Measurements from ENCODE around the gene COL5A1. TPM values are rescaled to one million over a fixed set of nuclear protein-coding genes. Genes with fewer than 3 reads are reported as not detected.
A peak's percentile ranks its signal among the peaks of the same experiment; 100 is the strongest.

Gene COL5A1
- total RNA-seq, 4 donors from 2014 or later, result 4.0 to 12.8 (median 6.3) TPM

DNA sequence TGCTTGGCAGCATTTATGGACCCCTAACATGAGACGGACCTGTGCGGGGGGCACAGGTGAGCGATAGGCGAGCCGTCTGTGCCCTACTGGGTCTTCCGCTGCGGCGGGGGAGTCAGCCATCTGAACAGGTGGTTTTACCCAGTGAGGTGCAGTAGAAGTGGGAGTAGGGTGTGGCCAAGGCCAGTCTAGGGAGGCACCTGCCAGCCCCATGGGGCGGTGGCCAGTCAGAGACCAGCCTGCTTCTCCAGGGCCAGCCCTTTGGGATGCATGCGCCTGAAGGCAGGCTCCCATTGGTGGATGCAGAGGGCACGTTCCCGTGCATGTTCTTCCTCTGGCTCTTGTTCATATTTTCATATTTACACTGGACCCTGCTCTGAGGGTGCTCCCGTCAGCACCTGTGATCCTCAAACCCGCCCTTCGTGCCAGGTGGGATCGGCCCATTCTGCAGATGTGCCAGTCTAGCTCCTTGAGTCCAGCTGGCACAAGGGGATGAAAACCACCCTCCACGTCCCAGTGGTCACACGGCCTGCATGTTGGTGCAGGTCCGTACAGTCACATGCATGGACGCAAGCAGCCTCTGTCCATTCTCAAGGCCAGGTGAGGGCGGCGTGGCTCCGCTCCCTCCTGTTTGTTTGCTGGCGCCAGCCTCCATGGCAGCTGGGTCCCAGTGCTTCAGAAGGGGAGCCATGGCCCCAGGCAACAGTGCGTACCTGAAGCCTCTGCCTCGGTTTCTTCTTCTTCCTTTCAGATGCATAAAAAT, 9.0 kb downstream of the COL5A1 start:
- Histone ChIP-seq H3K27me3 (peaks cover 0 to 6% (median 0%) of the 10 kb centered on the region in 4 donors), H3K36me3 (no peaks in the 10 kb centered on the region), H3K27ac (peak overlapping the region in 1 of 4 donors; percentile 10), H3K9me3 (no peaks in the 10 kb centered on the region), H3K4me1 (peaks cover 15 to 68% (median 25%) of the 10 kb centered on the region in 3 donors), H3K4me3 (no peak overlapping the region)
- DNase-seq, result no peak
- WGBS, 2 donors, result 85 to 92% methylated on average over 16 to 22 of the region's 26 CpGs
- no peak for TF ChIP-seq POLR2A (IDR thresholded peaks at IDR 0.05)
- TF ChIP-seq, protein P1, sequence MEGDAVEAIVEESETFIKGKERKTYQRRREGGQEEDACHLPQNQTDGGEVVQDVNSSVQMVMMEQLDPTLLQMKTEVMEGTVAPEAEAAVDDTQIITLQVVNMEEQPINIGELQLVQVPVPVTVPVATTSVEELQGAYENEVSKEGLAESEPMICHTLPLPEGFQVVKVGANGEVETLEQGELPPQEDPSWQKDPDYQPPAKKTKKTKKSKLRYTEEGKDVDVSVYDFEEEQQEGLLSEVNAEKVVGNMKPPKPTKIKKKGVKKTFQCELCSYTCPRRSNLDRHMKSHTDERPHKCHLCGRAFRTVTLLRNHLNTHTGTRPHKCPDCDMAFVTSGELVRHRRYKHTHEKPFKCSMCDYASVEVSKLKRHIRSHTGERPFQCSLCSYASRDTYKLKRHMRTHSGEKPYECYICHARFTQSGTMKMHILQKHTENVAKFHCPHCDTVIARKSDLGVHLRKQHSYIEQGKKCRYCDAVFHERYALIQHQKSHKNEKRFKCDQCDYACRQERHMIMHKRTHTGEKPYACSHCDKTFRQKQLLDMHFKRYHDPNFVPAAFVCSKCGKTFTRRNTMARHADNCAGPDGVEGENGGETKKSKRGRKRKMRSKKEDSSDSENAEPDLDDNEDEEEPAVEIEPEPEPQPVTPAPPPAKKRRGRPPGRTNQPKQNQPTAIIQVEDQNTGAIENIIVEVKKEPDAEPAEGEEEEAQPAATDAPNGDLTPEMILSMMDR (IDR thresholded peaks at IDR 0.05), result no peak
- intact Hi-C loops (cut with DNase I), result loop anchor here (10.0 kb wide), 1 partner anchor 56 kb away; no protein-coding TSS in a partner anchor

DNA sequence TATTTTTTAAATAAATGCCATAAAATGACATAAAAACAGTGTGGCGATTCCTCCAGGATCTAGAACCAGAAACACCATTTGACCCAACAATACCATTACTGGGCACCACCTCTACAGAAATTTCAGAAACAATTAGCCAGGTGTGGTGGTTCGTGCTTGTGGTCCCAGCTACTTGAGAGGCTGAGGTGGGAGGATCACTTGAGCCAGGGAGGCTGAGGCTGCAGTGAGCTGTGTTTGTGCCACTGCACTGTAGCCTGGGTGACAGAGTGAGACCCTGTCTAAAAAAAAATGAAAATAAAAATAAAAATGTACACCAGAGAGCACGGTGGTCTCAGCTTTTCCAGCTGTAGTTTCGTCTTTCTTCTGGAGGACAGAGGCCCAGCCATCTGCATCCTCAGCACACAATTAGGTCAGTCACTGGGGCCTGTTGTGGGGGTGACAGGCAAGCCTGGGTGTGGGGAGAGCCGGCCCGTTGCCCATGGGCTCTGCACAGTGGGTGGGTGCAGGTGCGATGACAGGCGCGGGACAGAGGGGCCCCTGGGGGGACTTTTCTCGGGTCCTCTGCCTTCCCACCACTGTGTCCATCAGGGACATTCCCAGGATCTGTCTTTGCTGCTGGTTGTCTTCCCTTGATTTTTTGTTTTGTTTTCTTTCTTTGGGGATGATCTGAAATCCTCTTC, 9.8 kb downstream of the COL5A1 start:
- intact Hi-C loops (cut with DNase I), result loop anchor here (10.0 kb wide), 1 partner anchor 57 kb away; no protein-coding TSS in a partner anchor
- no peaks in the 10 kb centered on the region for H3K27me3 ChIP-seq
- DNase-seq, result no peak

DNA sequence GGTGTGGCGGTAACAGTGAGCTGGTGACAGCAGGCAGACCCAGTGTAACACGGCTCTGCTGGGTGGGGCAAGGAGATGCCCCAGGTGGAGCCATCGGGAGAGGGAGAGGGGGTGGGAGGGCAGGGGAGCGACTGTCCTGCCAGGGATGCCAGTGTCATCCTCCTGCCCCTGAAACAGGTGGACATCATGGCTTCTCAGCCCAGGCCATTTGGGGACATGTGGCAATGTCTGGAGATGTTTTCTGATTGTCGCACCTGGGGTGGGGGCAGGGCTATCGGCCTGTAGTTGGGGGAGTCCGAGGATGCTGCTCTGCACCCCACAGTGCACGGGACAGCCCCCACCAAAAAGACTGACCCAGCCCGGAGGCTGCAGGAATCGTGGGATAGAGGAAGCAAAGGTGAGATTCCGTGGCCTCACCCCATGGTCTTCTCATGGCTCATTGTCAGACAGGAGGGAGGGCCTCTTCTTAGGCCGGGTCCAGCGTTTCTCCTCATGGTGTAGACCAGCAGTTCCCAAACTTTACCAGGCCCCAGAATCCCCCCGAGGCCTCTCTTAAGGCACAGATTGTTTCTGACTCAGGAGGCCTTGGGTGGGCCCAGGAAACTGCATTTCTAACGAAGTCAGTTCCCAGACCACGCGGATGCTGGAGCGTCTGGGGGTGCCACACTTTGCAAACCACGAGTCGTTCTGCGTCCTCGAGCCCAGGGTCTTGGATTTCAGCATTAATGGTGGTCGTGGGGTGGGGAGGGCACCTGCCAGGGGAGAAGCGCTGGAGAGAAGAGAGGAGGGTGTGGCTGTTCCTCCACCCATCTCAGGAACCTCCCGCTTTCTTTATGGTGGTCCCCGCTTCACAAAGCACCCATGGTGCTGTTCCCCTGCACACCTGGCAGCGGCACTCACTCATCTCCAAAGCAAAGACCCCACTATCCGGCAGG, 11.0 kb downstream of the COL5A1 start:
- H3K9me3 ChIP-seq, result no peaks in the 10 kb centered on the region
- no peak overlapping the region for H3K4me3 ChIP-seq
- DNase-seq, result no peak
- H3K27me3 ChIP-seq, result no peaks in the 10 kb centered on the region
- intact Hi-C loops (cut with DNase I), result loop anchor here (10.0 kb wide), 1 partner anchor 58 kb away; no protein-coding TSS in a partner anchor
- peaks cover 0 to 49% (median 7%) of the 10 kb centered on the region in 3 donors for H3K4me1 ChIP-seq
- TF ChIP-seq, protein P1 (IDR thresholded peaks at IDR 0.05), result no peak
- no peak for TF ChIP-seq POLR2A (IDR thresholded peaks at IDR 0.05)
- H3K27ac ChIP-seq, result peak overlapping the region in 1 of 4 donors; percentile 9
- 82 to 94% methylated on average over 13 to 15 of the region's 28 CpGs for WGBS, 2 donors
- no peaks in the 10 kb centered on the region for H3K36me3 ChIP-seq

More for the DNA sequence above, 9.8 kb downstream of the COL5A1 start:
- TF ChIP-seq POLR2A (IDR thresholded peaks at IDR 0.05), result no peak
- TF ChIP-seq, protein P1 (IDR thresholded peaks at IDR 0.05), result no peak
- peaks cover 7 to 61% (median 19%) of the 10 kb centered on the region in 3 donors for H3K4me1 ChIP-seq
- no peak overlapping the region for H3K4me3 ChIP-seq
- 81 to 83% methylated on average over 10 of the region's 10 CpGs for WGBS, 2 donors
- no peaks in the 10 kb centered on the region for H3K36me3 ChIP-seq
- no peaks in the 10 kb centered on the region for H3K9me3 ChIP-seq
- peak overlapping the region in 1 of 4 donors; percentile 6 for H3K27ac ChIP-seq

DNA sequence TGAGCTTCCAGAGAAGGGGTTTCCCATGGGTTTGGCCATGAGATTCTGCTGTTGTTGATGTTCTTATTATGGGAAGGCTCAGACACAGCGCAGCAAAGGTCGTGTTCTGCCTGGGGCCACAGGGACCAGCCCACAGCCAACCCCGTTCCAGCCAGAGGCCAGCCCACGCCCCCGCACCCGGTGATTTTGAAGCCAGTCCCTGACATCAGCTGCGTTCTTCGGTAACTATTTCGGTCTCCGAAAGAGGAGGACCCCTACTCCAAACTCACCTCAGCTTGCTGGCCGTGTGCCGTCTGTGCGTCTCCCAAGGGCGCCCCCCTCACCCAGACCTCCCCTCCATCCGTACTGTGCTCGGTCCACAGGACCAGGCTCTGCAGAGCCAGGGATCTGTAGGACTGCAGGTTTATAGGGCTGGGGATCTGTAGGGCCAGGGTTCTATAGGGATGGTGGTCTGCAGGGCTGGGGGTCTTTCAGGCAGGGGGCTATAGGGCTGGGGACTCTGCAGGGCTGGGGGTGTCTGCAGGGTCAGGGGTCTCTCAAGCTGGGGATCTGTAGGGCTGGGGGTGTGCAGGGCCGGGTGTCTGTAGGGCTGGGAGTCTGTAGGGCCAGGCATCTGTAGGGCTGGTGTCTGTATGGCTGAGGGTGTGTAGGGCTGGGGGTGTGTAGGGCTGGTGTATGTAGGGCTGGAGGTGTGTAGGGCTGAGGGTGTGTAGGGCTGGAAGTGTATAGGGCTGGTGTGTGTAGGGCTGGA, 11.8 kb downstream of the COL5A1 start:
- H3K27ac ChIP-seq, result peak overlapping the region in 1 of 4 donors; percentile 9
- DNase-seq, result no peak
- peaks cover 0 to 49% (median 4%) of the 10 kb centered on the region in 3 donors for H3K4me1 ChIP-seq
- H3K27me3 ChIP-seq, result no peaks in the 10 kb centered on the region
- H3K9me3 ChIP-seq, result no peaks in the 10 kb centered on the region
- TF ChIP-seq POLR2A (IDR thresholded peaks at IDR 0.05), result no peak
- TF ChIP-seq, protein P1 (IDR thresholded peaks at IDR 0.05), result no peak
- H3K4me3 ChIP-seq, result no peak overlapping the region
- intact Hi-C loops (cut with DNase I), result loop anchor here (10.0 kb wide), 1 partner anchor 59 kb away; no protein-coding TSS in a partner anchor
- WGBS, 2 donors, result 76 to 79% methylated on average over 9 to 10 of the region's 17 CpGs
- H3K36me3 ChIP-seq, result no peaks in the 10 kb centered on the region

Data from esophagus squamous epithelium (tissue), 5 donors.